Bladder microvascular endothelial cell (primary cell): ENCODE measurements around the gene KPNA1. TPM values are rescaled to one million over a fixed set of nuclear protein-coding genes. Genes with fewer than 3 reads are reported as not detected.

Experiments
- total RNA-seq: library from RNA; depleted of rRNA; stranded (reverse); fragments of >200 nt; gene quantifications from 2 replicates; pipeline ENCODE4 v1.2.3, GENCODE V29; 2014

KPNA1 gene
- total RNA-seq: 26.6 and 48.9 TPM in 2 replicates

DNA sequence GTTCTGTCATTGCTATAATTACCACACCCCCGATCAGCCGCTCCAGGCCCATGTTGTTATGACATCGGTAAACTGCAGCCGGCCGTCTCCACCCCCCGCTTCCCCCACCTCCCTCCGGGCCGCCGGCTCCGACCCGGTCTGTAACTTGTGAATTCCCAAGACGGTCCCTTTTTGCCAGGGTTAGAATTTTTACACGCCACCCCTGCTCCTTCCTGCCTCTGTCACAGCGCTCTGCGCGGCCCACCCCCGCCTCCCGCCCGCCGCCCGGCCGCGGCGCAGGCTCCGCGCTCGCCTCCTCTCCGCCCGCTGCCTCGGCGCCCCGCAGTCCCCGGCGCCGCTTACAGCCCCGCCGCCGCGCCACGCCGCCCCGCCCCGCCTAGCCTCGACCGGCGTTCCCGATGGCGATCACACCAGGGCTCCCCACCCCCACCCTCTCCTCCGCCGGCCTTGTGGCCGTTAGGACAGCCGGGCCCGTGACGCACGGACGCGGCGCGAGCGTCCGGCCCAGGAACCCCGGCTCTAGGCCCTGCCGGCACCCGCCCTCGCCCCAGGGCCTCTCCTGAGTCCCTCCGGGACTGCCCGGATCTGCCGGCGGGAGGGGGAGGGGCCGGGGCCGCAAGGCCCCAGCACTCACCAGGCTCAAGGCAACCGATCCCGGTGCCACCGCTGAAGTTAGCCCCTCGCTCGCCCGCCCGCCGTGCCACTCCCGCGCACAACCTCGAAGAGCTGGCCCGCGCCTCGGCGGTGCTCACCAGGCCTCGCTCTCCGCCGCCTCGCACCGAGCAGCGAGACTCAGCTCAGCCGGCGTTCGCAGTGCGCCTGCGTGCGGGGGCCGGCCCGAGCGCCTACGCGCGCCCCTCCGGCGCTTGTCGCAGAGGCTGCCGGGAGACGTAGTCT, at the start of gene KPNA1:
Gene KPNA1, minus strand, starts transcription at position 817 of the 897 bp plus-strand sequence. CDS start 18,374 bp downstream, outside the sequence.

DNA sequence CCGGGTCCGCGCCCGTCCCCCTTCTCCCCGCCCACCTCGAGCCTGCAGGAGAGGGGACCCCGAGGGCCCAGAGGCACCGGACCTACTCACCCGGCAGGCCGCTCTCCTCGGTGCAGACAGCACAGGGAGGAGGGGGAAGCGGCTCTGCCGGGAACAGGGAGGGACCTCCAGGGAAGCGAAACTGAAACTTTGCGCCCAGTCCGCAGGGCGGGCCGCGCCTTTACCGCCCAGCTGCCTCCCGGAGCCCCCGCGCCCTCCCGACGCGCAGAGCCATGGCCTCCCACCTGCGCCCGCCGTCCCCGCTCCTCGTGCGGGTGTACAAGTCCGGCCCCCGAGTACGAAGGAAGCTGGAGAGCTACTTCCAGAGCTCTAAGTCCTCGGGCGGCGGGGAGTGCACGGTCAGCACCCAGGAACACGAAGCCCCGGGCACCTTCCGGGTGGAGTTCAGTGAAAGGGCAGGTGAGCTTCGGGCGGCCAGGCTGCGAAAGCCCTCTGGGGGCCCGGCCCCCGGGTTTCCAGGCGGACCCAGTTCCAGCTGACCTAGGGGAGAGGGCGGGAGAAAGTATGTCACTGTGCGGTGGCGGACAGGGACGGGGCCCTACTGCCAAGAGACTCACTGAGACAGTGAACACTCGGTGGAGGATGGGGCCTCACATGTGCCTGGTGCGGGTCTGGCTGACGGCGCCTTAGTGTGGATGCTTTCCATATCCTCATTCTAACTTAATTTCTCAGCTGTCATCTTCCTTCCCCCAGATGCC, 49.6 kb upstream of the KPNA1 start, which contains the start of the genes DTX3L and PARP9:
Gene DTX3L, plus strand, starts transcription at position 184 of the 758 bp plus-strand sequence. Its CDS starts 89 bp downstream, at position 273.
Gene PARP9, minus strand, starts transcription at position 146 of the 758 bp plus-strand sequence. CDS start 4,680 bp downstream, outside the sequence.

DNA sequence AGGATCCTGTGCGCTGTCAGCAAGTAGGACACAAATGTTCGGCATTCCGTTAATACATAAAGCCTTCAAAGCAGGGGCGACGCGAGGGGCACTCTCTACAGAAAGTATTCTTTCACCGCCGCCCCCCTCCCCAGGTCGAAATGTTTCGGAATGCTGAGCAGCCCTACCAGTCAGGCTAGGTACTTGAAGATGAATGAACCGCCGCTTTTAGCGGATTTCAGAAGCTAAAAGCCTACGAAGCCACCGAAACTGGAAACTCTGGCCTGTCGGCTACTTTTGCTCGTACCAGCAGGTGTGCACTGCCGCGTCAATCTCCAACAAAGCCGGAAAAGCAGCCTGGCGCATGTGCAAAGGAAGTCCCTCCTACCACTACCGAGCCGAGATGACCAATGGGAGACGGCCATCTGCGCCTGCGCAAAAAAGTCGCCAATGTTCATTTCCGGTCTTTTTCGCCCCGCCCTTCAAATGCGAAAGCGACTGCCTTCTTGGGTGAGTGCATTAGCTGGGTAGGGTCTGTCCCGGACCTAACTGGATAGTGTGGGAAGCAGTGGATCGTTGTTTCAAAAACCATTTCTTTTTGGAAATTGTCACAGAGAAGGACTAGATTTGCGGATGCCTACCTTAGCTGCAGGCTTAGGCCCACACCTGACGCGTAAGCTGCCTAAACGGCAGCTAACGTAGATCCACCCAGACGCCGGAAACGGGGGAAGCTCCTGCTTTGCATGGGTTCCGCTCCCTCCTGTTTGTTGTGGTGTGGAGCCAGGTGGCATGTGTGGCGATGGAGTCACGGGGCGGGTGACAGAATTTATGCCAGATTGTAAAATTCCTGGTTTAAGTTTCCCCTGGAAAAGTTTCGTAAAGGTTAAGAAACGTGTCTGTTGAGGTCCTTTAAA, 98.7 kb downstream of the KPNA1 start, which contains the start of gene WDR5B:
Gene WDR5B, minus strand, starts transcription at position 301 of the 893 bp plus-strand sequence. CDS start 534 bp downstream, outside the sequence.

DNA sequence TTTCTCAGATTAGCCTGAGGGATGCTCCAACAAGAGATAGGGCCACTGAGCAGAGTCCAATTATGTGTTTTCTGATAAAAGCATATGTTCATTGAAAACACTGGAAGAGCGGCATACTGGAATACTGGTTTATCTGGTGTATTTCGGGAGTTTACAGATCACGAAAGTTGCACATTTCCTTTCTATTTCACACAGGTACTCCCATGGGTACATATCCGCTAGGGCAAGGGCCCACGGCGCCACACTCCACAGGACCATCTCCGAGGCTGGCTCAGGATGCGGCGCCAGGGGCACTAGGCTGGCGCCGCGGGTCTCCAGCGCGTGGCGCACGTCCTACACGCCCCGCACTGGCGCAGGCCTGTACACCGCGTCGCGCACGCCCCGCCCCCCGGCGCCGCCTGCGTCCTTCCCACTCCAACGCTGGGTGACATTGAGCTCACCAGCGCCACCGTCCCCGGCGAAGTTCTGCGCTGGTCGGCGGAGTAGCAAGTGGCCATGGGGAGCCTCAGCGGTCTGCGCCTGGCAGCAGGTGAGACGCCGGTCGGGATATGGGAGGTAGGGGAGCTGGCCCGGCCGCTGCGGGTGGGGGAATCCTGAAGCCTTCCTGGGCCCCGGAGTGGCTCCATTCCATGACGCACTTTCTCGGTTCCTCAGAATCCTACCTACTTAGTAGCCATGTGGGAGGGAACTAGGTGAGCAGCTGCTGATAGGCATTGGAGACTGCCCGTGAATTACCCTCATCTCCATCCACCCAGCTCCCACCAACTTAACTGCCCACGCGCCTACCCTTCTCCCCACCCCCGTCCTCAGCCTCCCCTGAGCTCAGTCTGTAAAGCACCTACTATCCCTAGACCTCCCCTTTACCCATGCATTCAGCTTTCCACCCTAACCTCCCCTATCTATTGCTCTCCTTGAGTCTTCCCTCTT, 130.7 kb downstream of the KPNA1 start, which contains the start of gene FAM162A:
Gene FAM162A, plus strand, starts transcription at position 412 of the 927 bp plus-strand sequence. Its CDS starts 84 bp downstream, at position 496.

DNA sequence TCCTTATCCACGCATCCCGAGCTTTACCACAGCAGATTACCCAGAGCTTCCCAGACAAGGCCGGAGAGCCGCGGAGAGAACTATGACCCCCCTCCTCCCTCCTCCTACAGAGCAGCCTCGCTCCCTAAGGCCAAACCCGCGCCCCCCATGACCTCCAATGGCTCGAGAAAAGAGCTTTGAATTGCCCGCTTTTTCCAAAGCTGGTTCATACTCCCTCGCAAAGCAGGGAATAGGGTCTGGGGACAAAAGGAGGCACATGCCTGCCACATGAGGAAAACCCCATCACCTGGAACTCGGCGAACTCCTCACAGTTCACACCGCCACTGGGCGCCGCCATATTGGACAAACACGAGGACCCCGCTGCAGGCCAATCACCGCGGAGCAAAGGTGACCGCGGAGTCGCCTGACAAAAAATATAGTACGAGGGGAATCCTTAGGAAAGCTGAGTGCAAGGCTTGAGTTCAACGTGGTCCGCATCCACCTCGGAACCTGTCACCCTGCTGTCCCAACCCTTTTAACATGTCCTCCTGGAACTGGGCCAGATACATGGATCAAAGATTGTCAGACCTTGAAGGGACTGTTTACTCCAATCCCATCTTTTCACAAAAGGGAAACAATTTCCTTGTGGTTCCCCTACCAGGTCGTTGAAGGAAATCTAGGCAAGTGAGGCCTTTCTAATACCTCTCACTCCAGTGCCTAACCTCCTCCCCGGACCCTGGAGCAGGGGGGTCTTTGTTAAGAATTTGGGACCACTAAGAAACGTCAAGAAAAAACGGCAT, 131.7 kb downstream of the KPNA1 start, which contains the start of gene MIX23:
Gene MIX23, minus strand, starts transcription at position 344 of the 779 bp plus-strand sequence. Its CDS starts 7 bp downstream, at position 337.

Other genes starting within 250 kb of the KPNA1 start
- gene CSTA, start 189.7 kb downstream of the KPNA1 start, total RNA-seq: not detected in 2 replicates
- gene MIX23, start 131.7 kb downstream of the KPNA1 start, total RNA-seq: 28.3 and 29.6 TPM in 2 replicates
- gene FAM162A, start 130.8 kb downstream of the KPNA1 start, total RNA-seq: 4.0 and 8.2 TPM in 2 replicates
- gene WDR5B, start 98.9 kb downstream of the KPNA1 start, total RNA-seq: 2.1 and 6.9 TPM in 2 replicates
- gene PARP9, start 49.4 kb upstream of the KPNA1 start, total RNA-seq: 16.8 and 21.5 TPM in 2 replicates
- gene DTX3L, start 49.4 kb upstream of the KPNA1 start, total RNA-seq: 14.2 and 27.8 TPM in 2 replicates
- gene PARP15, start 62.7 kb upstream of the KPNA1 start, total RNA-seq: 0.32 and 0.38 TPM in 2 replicates
- 93.1 and 159 TPM in 2 replicates for gene PARP14, start 165.9 kb upstream of the KPNA1 start, total RNA-seq